ENCODE data around the gene DPYSL4.

DPYSL4 gene

GRCh38 chr10:132173185-132173584, 13.6 kb upstream of the DPYSL4 start:
- H3K36me3 ChIP-seq (ENCODE audit: control insufficient read depth in 2 of 2, insufficient read depth in 2 of 2, low read length in 2 of 2) = no peaks in the 10 kb centered on the region
- no peak overlapping the region for H3K4me3 ChIP-seq (ENCODE audit: low read length in 2 of 2)
- no peak overlapping the region for H3K27ac ChIP-seq (ENCODE audit: low read length)
- peaks cover 17 to 18% of the 10 kb centered on the region in 2 donors for H3K27me3 ChIP-seq (ENCODE audit: control insufficient read depth in 1 of 2, insufficient read depth in 2 of 2, low read length in 2 of 2)
- H3K9me3 ChIP-seq (ENCODE audit: control insufficient read depth in 2 of 2, low read length in 2 of 2) = no peaks in the 10 kb centered on the region
- no peak overlapping the region for H3K9ac ChIP-seq (ENCODE audit: low read length in 2 of 2)
- H3K4me1 ChIP-seq (ENCODE audit: control insufficient read depth, insufficient read depth, low read length) = no peaks in the 10 kb centered on the region

- peaks cover 22 to 25% of the 10 kb centered on the region in 2 donors for H3K27me3 ChIP-seq (ENCODE audit: control insufficient read depth in 1 of 2, insufficient read depth in 2 of 2, low read length in 2 of 2)
- no peak overlapping the region for H3K9ac ChIP-seq (ENCODE audit: low read length in 2 of 2)
- H3K4me3 ChIP-seq (ENCODE audit: low read length in 2 of 2) = no peak overlapping the region
- H3K27ac ChIP-seq (ENCODE audit: low read length) = no peak overlapping the region
- H3K4me1 ChIP-seq (ENCODE audit: control insufficient read depth, insufficient read depth, low read length) = no peaks in the 10 kb centered on the region
- H3K9me3 ChIP-seq (ENCODE audit: control insufficient read depth in 2 of 2, low read length in 2 of 2) = no peaks in the 10 kb centered on the region
- H3K36me3 ChIP-seq (ENCODE audit: control insufficient read depth in 2 of 2, insufficient read depth in 2 of 2, low read length in 2 of 2) = no peaks in the 10 kb centered on the region
Measured at GRCh38 chr10:132174237-132174636, 12.5 kb upstream of the DPYSL4 start.

GRCh38 chr10:132175408-132175807, 11.3 kb upstream of the DPYSL4 start:
- Histone ChIP-seq H3K4me3 (ENCODE audit: low read length in 2 of 2) (no peak overlapping the region), H3K27ac (ENCODE audit: low read length) (no peak overlapping the region), H3K27me3 (ENCODE audit: control insufficient read depth in 1 of 2, insufficient read depth in 2 of 2, low read length in 2 of 2) (peaks cover 24 to 25% of the 10 kb centered on the region in 2 donors), H3K9ac (ENCODE audit: low read length in 2 of 2) (no peak overlapping the region), H3K4me1 (ENCODE audit: control insufficient read depth, insufficient read depth, low read length) (no peaks in the 10 kb centered on the region), H3K36me3 (ENCODE audit: control insufficient read depth in 2 of 2, insufficient read depth in 2 of 2, low read length in 2 of 2) (no peaks in the 10 kb centered on the region), H3K9me3 (ENCODE audit: control insufficient read depth in 2 of 2, low read length in 2 of 2) (no peaks in the 10 kb centered on the region)

- Histone ChIP-seq H3K27ac (ENCODE audit: low read length) (no peak overlapping the region), H3K27me3 (ENCODE audit: control insufficient read depth in 1 of 2, insufficient read depth in 2 of 2, low read length in 2 of 2) (peaks cover 24 to 25% of the 10 kb centered on the region in 2 donors), H3K36me3 (ENCODE audit: control insufficient read depth in 2 of 2, insufficient read depth in 2 of 2, low read length in 2 of 2) (no peaks in the 10 kb centered on the region), H3K4me1 (ENCODE audit: control insufficient read depth, insufficient read depth, low read length) (no peaks in the 10 kb centered on the region), H3K9me3 (ENCODE audit: control insufficient read depth in 2 of 2, low read length in 2 of 2) (no peaks in the 10 kb centered on the region), H3K9ac (ENCODE audit: low read length in 2 of 2) (no peak overlapping the region), H3K4me3 (ENCODE audit: low read length in 2 of 2) (no peak overlapping the region)
Measured at GRCh38 chr10:132175907-132176581, 10.7 kb upstream of the DPYSL4 start.

- H3K36me3 ChIP-seq (ENCODE audit: control insufficient read depth in 2 of 2, insufficient read depth in 2 of 2, low read length in 2 of 2) = no peaks in the 10 kb centered on the region
- no peak overlapping the region for H3K9ac ChIP-seq (ENCODE audit: low read length in 2 of 2)
- H3K4me1 ChIP-seq (ENCODE audit: control insufficient read depth, insufficient read depth, low read length) = no peaks in the 10 kb centered on the region
- H3K4me3 ChIP-seq (ENCODE audit: low read length in 2 of 2) = no peak overlapping the region
- H3K27me3 ChIP-seq (ENCODE audit: control insufficient read depth in 1 of 2, insufficient read depth in 2 of 2, low read length in 2 of 2) = peaks cover 24 to 25% of the 10 kb centered on the region in 2 donors
- H3K9me3 ChIP-seq (ENCODE audit: control insufficient read depth in 2 of 2, low read length in 2 of 2) = no peaks in the 10 kb centered on the region
- no peak overlapping the region for H3K27ac ChIP-seq (ENCODE audit: low read length)
Measured at GRCh38 chr10:132176623-132177500, 9.9 kb upstream of the DPYSL4 start.

GRCh38 chr10:132178046-132178445, 8.7 kb upstream of the DPYSL4 start:
- H3K27me3 ChIP-seq (ENCODE audit: control insufficient read depth in 1 of 2, insufficient read depth in 2 of 2, low read length in 2 of 2) = peaks cover 25 to 29% of the 10 kb centered on the region in 2 donors
- H3K4me1 ChIP-seq (ENCODE audit: control insufficient read depth, insufficient read depth, low read length) = no peaks in the 10 kb centered on the region
- H3K36me3 ChIP-seq (ENCODE audit: control insufficient read depth in 2 of 2, insufficient read depth in 2 of 2, low read length in 2 of 2) = no peaks in the 10 kb centered on the region
- no peaks in the 10 kb centered on the region for H3K9me3 ChIP-seq (ENCODE audit: control insufficient read depth in 2 of 2, low read length in 2 of 2)
- H3K27ac ChIP-seq (ENCODE audit: low read length) = no peak overlapping the region
- H3K9ac ChIP-seq (ENCODE audit: low read length in 2 of 2) = no peak overlapping the region
- H3K4me3 ChIP-seq (ENCODE audit: low read length in 2 of 2) = no peak overlapping the region

- no peaks in the 10 kb centered on the region for H3K9me3 ChIP-seq (ENCODE audit: control insufficient read depth in 2 of 2, low read length in 2 of 2)
- no peak overlapping the region for H3K27ac ChIP-seq (ENCODE audit: low read length)
- H3K4me3 ChIP-seq (ENCODE audit: low read length in 2 of 2) = no peak overlapping the region
- no peak overlapping the region for H3K9ac ChIP-seq (ENCODE audit: low read length in 2 of 2)
- no peaks in the 10 kb centered on the region for H3K36me3 ChIP-seq (ENCODE audit: control insufficient read depth in 2 of 2, insufficient read depth in 2 of 2, low read length in 2 of 2)
- H3K4me1 ChIP-seq (ENCODE audit: control insufficient read depth, insufficient read depth, low read length) = no peaks in the 10 kb centered on the region
- H3K27me3 ChIP-seq (ENCODE audit: control insufficient read depth in 1 of 2, insufficient read depth in 2 of 2, low read length in 2 of 2) = peaks cover 25 to 29% of the 10 kb centered on the region in 2 donors
Measured at GRCh38 chr10:132178672-132179545, 7.8 kb upstream of the DPYSL4 start.

- Histone ChIP-seq H3K27me3 (ENCODE audit: control insufficient read depth in 1 of 2, insufficient read depth in 2 of 2, low read length in 2 of 2) (peaks cover 23 to 30% of the 10 kb centered on the region in 2 donors), H3K36me3 (ENCODE audit: control insufficient read depth in 2 of 2, insufficient read depth in 2 of 2, low read length in 2 of 2) (no peaks in the 10 kb centered on the region), H3K27ac (ENCODE audit: low read length) (no peak overlapping the region), H3K4me1 (ENCODE audit: control insufficient read depth, insufficient read depth, low read length) (no peaks in the 10 kb centered on the region), H3K9ac (ENCODE audit: low read length in 2 of 2) (no peak overlapping the region), H3K4me3 (ENCODE audit: low read length in 2 of 2) (no peak overlapping the region), H3K9me3 (ENCODE audit: control insufficient read depth in 2 of 2, low read length in 2 of 2) (no peaks in the 10 kb centered on the region)
Measured at GRCh38 chr10:132179551-132180392, 7.0 kb upstream of the DPYSL4 start.

- H3K4me3 ChIP-seq (ENCODE audit: low read length in 2 of 2) = no peak overlapping the region
- H3K9ac ChIP-seq (ENCODE audit: low read length in 2 of 2) = no peak overlapping the region
- H3K4me1 ChIP-seq (ENCODE audit: control insufficient read depth, insufficient read depth, low read length) = peaks cover 6% of the 10 kb centered on the region
- H3K27ac ChIP-seq (ENCODE audit: low read length) = no peak overlapping the region
- no peaks in the 10 kb centered on the region for H3K36me3 ChIP-seq (ENCODE audit: control insufficient read depth in 2 of 2, insufficient read depth in 2 of 2, low read length in 2 of 2)
- H3K9me3 ChIP-seq (ENCODE audit: control insufficient read depth in 2 of 2, low read length in 2 of 2) = no peaks in the 10 kb centered on the region
- peaks cover 32 to 34% of the 10 kb centered on the region in 2 donors for H3K27me3 ChIP-seq (ENCODE audit: control insufficient read depth in 1 of 2, insufficient read depth in 2 of 2, low read length in 2 of 2)
Measured at GRCh38 chr10:132180736-132181135, 6.0 kb upstream of the DPYSL4 start.
